K562 (cell line): ENCODE measurements around the gene ZFP62. TPM values are rescaled to one million over a fixed set of nuclear protein-coding genes. Genes with fewer than 3 reads are reported as not detected.
A peak's percentile ranks its signal among the peaks of the same experiment; 100 is the strongest.

Source experiments
- BRCA1 ChIP-seq, 2 experiments: fragments of 450-650 bp in 1 of 2; sonication (generic) in 1 of 2; formaldehyde crosslinking in 1 of 2; IDR thresholded peaks; 2 replicates each; pipeline versions ENCODE4 v1.5.0 to v1.6.1; 2017 to 2020; ENCODE audit warnings: mild to moderate bottlenecking in 1 of 2, missing genetic modification reagents in 1 of 2
- CREM ChIP-seq: IDR thresholded peaks from 2 replicates; pipeline ENCODE4 v1.6.1; 2014; ENCODE audit warnings: antibody characterized with exemption, low read depth
- CSDE1 ChIP-seq, 2 experiments: fragments of 450-650 bp; IDR thresholded peaks; 2 replicates each; pipeline ENCODE4 v1.6.1; 2016; ENCODE audit warnings: mild to moderate bottlenecking in 1 of 2
- DPF2 ChIP-seq: fragments of 450-650 bp; IDR thresholded peaks from 2 replicates; pipeline ENCODE4 v1.6.1; 2016
- EP400 ChIP-seq: fragments of 450-650 bp; IDR thresholded peaks from 2 replicates; pipeline ENCODE4 v1.6.1; 2017; ENCODE audit warnings: antibody characterized with exemption, mild to moderate bottlenecking, moderate library complexity
- FOXM1 ChIP-seq, 2 experiments: fragments of 450-650 bp in 1 of 2; sonication (generic) in 1 of 2; formaldehyde crosslinking in 1 of 2; IDR thresholded peaks; 2 replicates each; pipeline versions ENCODE4 v1.6.1 to v1.9.0; 2017 to 2022; ENCODE audit warnings: low read depth in 2 of 2, mild to moderate bottlenecking in 2 of 2, missing genetic modification reagents in 1 of 2, moderate library complexity in 1 of 2
- HNRNPLL ChIP-seq: fragments of 200-400 bp; formaldehyde crosslinking; IDR thresholded peaks from 2 replicates; pipeline ENCODE4 v1.6.1; 2017; ENCODE audit warnings: low read length, low read depth, mild to moderate bottlenecking; ENCODE audit not compliant: poor library complexity, severe bottlenecking
- MEF2D ChIP-seq: conservative IDR thresholded peaks from 2 replicates; pipeline ENCODE4 v1.6.1; 2016; ENCODE audit warnings: low read depth, missing genetic modification characterization, missing compliant biosample characterization
- NFIC ChIP-seq: fragments of 450-650 bp; IDR thresholded peaks from 2 replicates; pipeline ENCODE4 v1.6.1; 2017; ENCODE audit warnings: mild to moderate bottlenecking, inconsistent platforms
- PHF8 ChIP-seq: fragments of 200-600 bp; sonication (generic); IDR thresholded peaks from 2 replicates; pipeline ENCODE4 v1.6.1; 2012; ENCODE audit warnings: mixed run types, mild to moderate bottlenecking, inconsistent platforms, low read length, moderate library complexity, borderline replicate concordance
- POLR2AphosphoS5 ChIP-seq: IDR thresholded peaks from 2 replicates; pipeline ENCODE4 v1.6.1; 2011; ENCODE audit warnings: mild to moderate bottlenecking, low read depth, low read length, moderate library complexity; ENCODE audit not compliant: control insufficient read depth, insufficient read depth
- RAD21 ChIP-seq, 2 experiments: fragments of 250-450 bp in 1 of 2; fragments of 450-650 bp in 1 of 2; sonication (Bioruptor Pico) in 1 of 2; formaldehyde crosslinking in 1 of 2; IDR thresholded peaks in 1 of 2; conservative IDR thresholded peaks in 1 of 2; 2 replicates each; pipeline versions ENCODE4 v1.4.0 to v1.8.0; 2020 to 2022; ENCODE audit warnings: mild to moderate bottlenecking in 2 of 2, moderate library complexity in 1 of 2
- RB1 ChIP-seq: fragments of 450-650 bp; IDR thresholded peaks from 2 replicates; pipeline ENCODE4 v1.6.1; 2017; ENCODE audit warnings: low read depth, mild to moderate bottlenecking
- TBL1XR1 ChIP-seq, 2 experiments: IDR thresholded peaks; 2 replicates each; pipeline ENCODE4 v1.6.1; 2012; ENCODE audit warnings: improper control_type of control experiment in 2 of 2, low read length in 2 of 2, mild to moderate bottlenecking in 1 of 2
- TEAD4 ChIP-seq, 2 experiments: sonication (generic) in 1 of 2; formaldehyde crosslinking in 1 of 2; IDR thresholded peaks; 2 replicates each; pipeline versions ENCODE4 v1.6.1 to v1.8.0; 2012 to 2022; ENCODE audit warnings: borderline replicate concordance in 1 of 2, inconsistent platforms in 1 of 2, low read length in 1 of 2, mild to moderate bottlenecking in 1 of 2, missing genetic modification reagents in 1 of 2
- WHSC1 ChIP-seq: IDR thresholded peaks from one replicate; pipeline ENCODE4 v1.6.1; 2012; ENCODE audit warnings: low read length, control low read depth, inconsistent platforms
- ZFP1 ChIP-seq: fragments of 450-650 bp; formaldehyde crosslinking; IDR thresholded peaks from 2 replicates; pipeline ENCODE4 v1.4.0; 2020; ENCODE audit warnings: mild to moderate bottlenecking, mixed read lengths
- ZFX ChIP-seq: sonication (generic); formaldehyde crosslinking; IDR thresholded peaks from 2 replicates; pipeline ENCODE4 v1.8.0; 2022; ENCODE audit warnings: mild to moderate bottlenecking, missing genetic modification reagents, moderate library complexity
- ZNF133 ChIP-seq: fragments of 250-450 bp; sonication (Bioruptor Pico); IDR thresholded peaks from 2 replicates; pipeline ENCODE4 v1.4.0; 2020; ENCODE audit warnings: mild to moderate bottlenecking
- polyA plus RNA-seq, 8 experiments: library from polyadenylated mRNA; depleted of rRNA in 4 of 8; stranded (reverse) in 5 of 8; unstranded in 3 of 8; fragments of >200 nt; fragmentation: Nextera tagmentation in 2 of 8; fragmentation: Illumina TruSeq in 1 of 8; extraction: Ambion mirVana in 2 of 8; extraction: Trizol in 1 of 8; gene quantifications; 2 replicates each; pipeline versions ENCODE4 v1.2.1 to v1.2.3, GENCODE V29; 2011 to 2014; ENCODE audit warnings: inconsistent platforms in 1 of 8, missing spikeins in 1 of 8
- total RNA-seq, 7 experiments: library from RNA; depleted of rRNA in 6 of 7; stranded (reverse); fragments of >200 nt in 6 of 7; fragmentation: Illumina TruSeq in 2 of 7; extraction: Trizol in 2 of 7; gene quantifications; 2 replicates each; pipeline versions ENCODE4 v1.2.1 to v1.2.3, GENCODE V29; 2011 to 2021; ENCODE audit warnings: low replicate concordance in 1 of 7
- TF ChIP-seq, protein P1 (sequence below): IDR thresholded peaks from 2 replicates; pipeline ENCODE4 v1.6.1; 2011; ENCODE audit warnings: borderline replicate concordance, low read depth, mild to moderate bottlenecking, moderate library complexity, low read length; ENCODE audit not compliant: insufficient read depth, poor library complexity, severe bottlenecking
- TF ChIP-seq, protein P2 (sequence below): IDR thresholded peaks from 2 replicates; pipeline ENCODE4 v1.6.1; 2012; ENCODE audit warnings: low read depth, low read length, improper control_type of control experiment, borderline replicate concordance

ZFP62 gene
- total and polyA plus RNA-seq, 9 of the 15 experiments (the other 6 are each of a cell fraction or from before 2014, with no cell fraction given): 12.2 to 37.5 (median 25.0) TPM

DNA sequence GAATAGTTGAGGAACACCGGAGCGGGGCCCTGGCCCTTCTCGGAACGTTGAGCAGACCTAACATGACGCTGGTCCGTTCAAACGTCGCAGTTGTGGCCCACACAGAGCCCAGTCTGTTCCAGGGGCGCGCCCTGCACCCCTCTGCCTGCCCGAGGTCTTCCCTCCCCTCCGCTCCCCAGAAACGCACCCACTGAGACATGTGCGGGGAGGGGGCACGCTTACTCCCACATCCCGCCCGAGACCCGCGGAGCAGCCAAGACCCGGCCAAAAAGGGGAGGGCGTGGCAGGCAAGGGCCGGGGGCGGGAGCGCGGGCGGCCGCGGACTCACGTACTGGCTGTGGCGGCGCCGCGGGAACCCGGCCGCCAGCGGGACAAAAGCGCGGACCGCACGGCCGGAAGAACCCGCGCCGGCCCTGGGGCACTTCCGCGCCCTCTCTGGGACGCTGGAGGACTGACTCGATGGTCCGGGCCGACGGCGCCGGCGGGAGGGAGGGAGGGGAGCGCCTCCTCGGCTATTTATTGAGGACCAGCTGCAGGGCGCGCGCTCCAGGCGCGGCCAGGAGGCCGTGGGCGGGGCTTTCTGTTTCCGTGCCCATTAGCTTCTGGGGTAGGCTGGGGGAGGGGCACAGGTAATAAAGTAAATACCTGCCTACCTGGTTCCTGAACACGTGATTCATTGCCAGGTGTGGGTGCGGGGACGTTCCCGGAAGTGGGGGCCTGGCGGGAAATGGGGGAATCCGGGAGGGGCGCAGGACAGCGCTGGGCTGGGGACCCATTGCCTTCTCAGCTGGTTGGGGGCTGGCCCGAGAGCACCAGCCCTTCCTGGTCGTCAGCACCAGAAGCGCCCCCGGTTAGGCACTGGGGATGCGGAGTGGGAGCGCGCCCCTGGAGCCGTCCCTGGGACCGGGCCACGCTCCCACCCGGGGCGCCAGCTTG is at the start of gene ZFP62 (continued):
- no peak for TF ChIP-seq WHSC1
- TF ChIP-seq RAD21 (CRISPR knock-in tag; conservative IDR thresholded peaks at IDR 0.05 in 1 of 2, IDR thresholded peaks at IDR 0.05 in 1 of 2): no peak; a peak in 3 of 4 replicates
- TF ChIP-seq MEF2D (tag): no peak
- TF ChIP-seq CSDE1 (IDR thresholded peaks at IDR 0.05): no peak
- TF ChIP-seq, protein P1, sequence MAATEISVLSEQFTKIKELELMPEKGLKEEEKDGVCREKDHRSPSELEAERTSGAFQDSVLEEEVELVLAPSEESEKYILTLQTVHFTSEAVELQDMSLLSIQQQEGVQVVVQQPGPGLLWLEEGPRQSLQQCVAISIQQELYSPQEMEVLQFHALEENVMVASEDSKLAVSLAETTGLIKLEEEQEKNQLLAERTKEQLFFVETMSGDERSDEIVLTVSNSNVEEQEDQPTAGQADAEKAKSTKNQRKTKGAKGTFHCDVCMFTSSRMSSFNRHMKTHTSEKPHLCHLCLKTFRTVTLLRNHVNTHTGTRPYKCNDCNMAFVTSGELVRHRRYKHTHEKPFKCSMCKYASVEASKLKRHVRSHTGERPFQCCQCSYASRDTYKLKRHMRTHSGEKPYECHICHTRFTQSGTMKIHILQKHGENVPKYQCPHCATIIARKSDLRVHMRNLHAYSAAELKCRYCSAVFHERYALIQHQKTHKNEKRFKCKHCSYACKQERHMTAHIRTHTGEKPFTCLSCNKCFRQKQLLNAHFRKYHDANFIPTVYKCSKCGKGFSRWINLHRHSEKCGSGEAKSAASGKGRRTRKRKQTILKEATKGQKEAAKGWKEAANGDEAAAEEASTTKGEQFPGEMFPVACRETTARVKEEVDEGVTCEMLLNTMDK: no peak
- 0 out of 2 replicates have a peak, but pooled peaks have one; percentile 10 for TF ChIP-seq ZNF133 (CRISPR knock-in tag)
- TF ChIP-seq, protein P2, sequence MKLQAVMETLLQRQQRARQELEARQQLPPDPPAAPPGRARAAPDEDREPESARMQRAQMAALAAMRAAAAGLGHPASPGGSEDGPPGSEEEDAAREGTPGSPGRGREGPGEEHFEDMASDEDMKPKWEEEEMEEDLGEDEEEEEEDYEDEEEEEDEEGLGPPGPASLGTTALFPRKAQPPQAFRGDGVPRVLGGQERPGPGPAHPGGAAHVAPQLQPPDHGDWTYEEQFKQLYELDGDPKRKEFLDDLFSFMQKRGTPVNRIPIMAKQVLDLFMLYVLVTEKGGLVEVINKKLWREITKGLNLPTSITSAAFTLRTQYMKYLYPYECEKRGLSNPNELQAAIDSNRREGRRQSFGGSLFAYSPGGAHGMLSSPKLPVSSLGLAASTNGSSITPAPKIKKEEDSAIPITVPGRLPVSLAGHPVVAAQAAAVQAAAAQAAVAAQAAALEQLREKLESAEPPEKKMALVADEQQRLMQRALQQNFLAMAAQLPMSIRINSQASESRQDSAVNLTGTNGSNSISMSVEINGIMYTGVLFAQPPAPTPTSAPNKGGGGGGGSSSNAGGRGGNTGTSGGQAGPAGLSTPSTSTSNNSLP: no peak
- TF ChIP-seq RB1: peak; percentile 75
- TF ChIP-seq ZFX (CRISPR knock-in tag): peak; percentile 91
- TF ChIP-seq EP400: peak; percentile 81
- TF ChIP-seq DPF2: 0 out of 2 replicates have a peak, but pooled peaks have one; percentile 26
- TF ChIP-seq TEAD4 (IDR thresholded peaks at IDR 0.05; ENCODE audit: low read length): no peak
- no peak for TF ChIP-seq TEAD4 (CRISPR knock-in tag; IDR thresholded peaks at IDR 0.05; ENCODE audit: borderline replicate concordance)
- peak; percentile 51 for TF ChIP-seq HNRNPLL
- peak; percentile 46 for TF ChIP-seq NFIC
- peak; percentile 46; the same call in 1 of the 2 replicates for TF ChIP-seq FOXM1 (IDR thresholded peaks at IDR 0.05; ENCODE audit: low read depth)
- TF ChIP-seq FOXM1 (CRISPR knock-in tag; IDR thresholded peaks at IDR 0.05; ENCODE audit: low read depth): 0 out of 2 replicates have a peak, but pooled peaks have one; percentile 30
- no peak; a peak in 1 of 4 replicates for TF ChIP-seq TBL1XR1 (IDR thresholded peaks at IDR 0.05; ENCODE audit: low read length in 2 of 2)
- no peak for TF ChIP-seq BRCA1 (IDR thresholded peaks at IDR 0.05)
- no peak for TF ChIP-seq BRCA1 (CRISPR knock-in tag; IDR thresholded peaks at IDR 0.05)
- TF ChIP-seq PHF8: peak; percentile 96
- peak; percentile 84 for TF ChIP-seq POLR2AphosphoS5
- no peak for TF ChIP-seq ZFP1
- peak; percentile 47; the same call in 1 of the 2 replicates for TF ChIP-seq CREM
